Neural crest cell (in vitro differentiated cells): ENCODE data around the gene MAL. TPM values are rescaled to one million over a fixed set of nuclear protein-coding genes. Genes with fewer than 3 reads are reported as not detected.

Experiments used
- DNase-seq: peaks from one replicate; pipeline ENCODE4 v3.0.0; 2021; ENCODE audit warnings: low read depth, mixed read lengths, low spot score
- H3K27ac Mint-ChIP-seq: one replicate; pipeline ENCODE4 v1.8.0; 2021; ENCODE audit warnings: mild to moderate bottlenecking, mixed read lengths; ENCODE audit not compliant: unreplicated experiment
- H3K27me3 Mint-ChIP-seq: 2 replicates; pipeline ENCODE4 v1.8.0; 2021; ENCODE audit warnings: low read depth, mild to moderate bottlenecking, mixed read lengths
- H3K36me3 Mint-ChIP-seq: 2 replicates; pipeline ENCODE4 v1.8.0; 2021; ENCODE audit warnings: low read depth, mild to moderate bottlenecking, mixed read lengths
- H3K4me1 Mint-ChIP-seq: 2 replicates; pipeline ENCODE4 v1.8.0; 2021; ENCODE audit warnings: mixed read lengths
- H3K4me3 Mint-ChIP-seq: one replicate; pipeline ENCODE4 v1.8.0; 2021; ENCODE audit warnings: mild to moderate bottlenecking, mixed read lengths
- H3K9me3 Mint-ChIP-seq: 2 replicates; pipeline ENCODE4 v1.8.0; 2021; ENCODE audit warnings: mixed read lengths
- total RNA-seq: library from RNA; stranded (reverse); gene quantifications from 2 replicates; pipeline ENCODE4 v1.2.1, GENCODE V29; 2021
- TF ChIP-seq, protein P1 (sequence below): fragments of 200-600 bp; sonication (generic); conservative IDR thresholded peaks from 2 replicates; pipeline ENCODE4 v1.5.0; 2021; ENCODE audit warnings: antibody characterized with exemption, mild to moderate bottlenecking

MAL gene
- total RNA-seq, 1 donor from 2014 or later: 0.65 TPM

- no peaks in the 10 kb centered on the region for H3K36me3 Mint-ChIP-seq
- TF ChIP-seq, protein P1, sequence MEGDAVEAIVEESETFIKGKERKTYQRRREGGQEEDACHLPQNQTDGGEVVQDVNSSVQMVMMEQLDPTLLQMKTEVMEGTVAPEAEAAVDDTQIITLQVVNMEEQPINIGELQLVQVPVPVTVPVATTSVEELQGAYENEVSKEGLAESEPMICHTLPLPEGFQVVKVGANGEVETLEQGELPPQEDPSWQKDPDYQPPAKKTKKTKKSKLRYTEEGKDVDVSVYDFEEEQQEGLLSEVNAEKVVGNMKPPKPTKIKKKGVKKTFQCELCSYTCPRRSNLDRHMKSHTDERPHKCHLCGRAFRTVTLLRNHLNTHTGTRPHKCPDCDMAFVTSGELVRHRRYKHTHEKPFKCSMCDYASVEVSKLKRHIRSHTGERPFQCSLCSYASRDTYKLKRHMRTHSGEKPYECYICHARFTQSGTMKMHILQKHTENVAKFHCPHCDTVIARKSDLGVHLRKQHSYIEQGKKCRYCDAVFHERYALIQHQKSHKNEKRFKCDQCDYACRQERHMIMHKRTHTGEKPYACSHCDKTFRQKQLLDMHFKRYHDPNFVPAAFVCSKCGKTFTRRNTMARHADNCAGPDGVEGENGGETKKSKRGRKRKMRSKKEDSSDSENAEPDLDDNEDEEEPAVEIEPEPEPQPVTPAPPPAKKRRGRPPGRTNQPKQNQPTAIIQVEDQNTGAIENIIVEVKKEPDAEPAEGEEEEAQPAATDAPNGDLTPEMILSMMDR: no peak
- no peak overlapping the region for H3K4me3 Mint-ChIP-seq
- peaks cover 14% of the 10 kb centered on the region for H3K27me3 Mint-ChIP-seq
- peaks cover 17% of the 10 kb centered on the region for H3K4me1 Mint-ChIP-seq
- H3K27ac Mint-ChIP-seq: no peak overlapping the region
- H3K9me3 Mint-ChIP-seq: no peaks in the 10 kb centered on the region
- DNase-seq: no peak
Measured at GRCh38 chr2:94994914-94995552, 30.5 kb upstream of the MAL start.

DNA sequence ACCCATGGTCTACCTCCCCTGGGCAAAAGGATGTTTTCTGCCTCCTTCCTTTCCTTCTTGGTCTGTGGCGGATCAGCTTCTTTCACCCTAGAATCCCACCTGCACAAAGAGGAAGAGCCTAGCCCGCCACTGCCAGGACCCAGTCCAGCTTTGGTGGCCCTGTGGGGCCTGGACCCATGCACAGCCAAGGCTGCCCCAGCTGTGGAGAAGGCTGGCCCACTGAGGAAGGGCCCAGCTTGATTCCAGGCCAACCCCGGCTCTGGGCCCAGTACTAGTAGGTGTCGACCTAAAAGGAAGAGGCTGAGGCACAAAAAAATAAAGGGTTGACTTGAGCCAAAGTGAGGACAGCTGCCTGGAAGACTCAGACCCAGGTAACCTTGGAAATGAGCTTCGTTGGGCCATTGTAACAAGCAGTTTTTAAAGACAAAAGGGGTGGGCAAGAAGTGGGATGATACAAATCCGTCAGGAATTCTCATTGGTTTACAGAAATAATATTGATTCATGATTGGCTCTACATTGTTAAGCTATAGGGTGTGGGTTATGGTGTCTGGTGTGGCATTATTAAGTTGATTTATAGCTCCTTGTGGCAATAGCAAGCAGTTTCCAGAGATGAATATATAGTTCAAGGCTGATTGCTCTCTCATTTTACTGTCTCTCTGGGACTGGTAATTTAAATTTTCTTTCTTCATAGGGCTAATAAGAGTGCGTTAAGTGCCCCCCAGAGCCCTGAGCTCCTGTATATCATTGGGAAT lies 29.8 kb upstream of the MAL start:
- H3K36me3 Mint-ChIP-seq: no peaks in the 10 kb centered on the region
- TF ChIP-seq, protein P1: no peak
- H3K9me3 Mint-ChIP-seq: no peaks in the 10 kb centered on the region
- H3K27ac Mint-ChIP-seq: no peak overlapping the region
- peaks cover 17% of the 10 kb centered on the region for H3K4me1 Mint-ChIP-seq
- DNase-seq: no peak
- H3K27me3 Mint-ChIP-seq: peaks cover 10% of the 10 kb centered on the region
- no peak overlapping the region for H3K4me3 Mint-ChIP-seq

- TF ChIP-seq, protein P1: no peak
- H3K36me3 Mint-ChIP-seq: no peaks in the 10 kb centered on the region
- H3K9me3 Mint-ChIP-seq: no peaks in the 10 kb centered on the region
- peaks cover 10% of the 10 kb centered on the region for H3K27me3 Mint-ChIP-seq
- H3K27ac Mint-ChIP-seq: no peak overlapping the region
- no peak for DNase-seq
- no peak overlapping the region for H3K4me3 Mint-ChIP-seq
- peaks cover 17% of the 10 kb centered on the region for H3K4me1 Mint-ChIP-seq
Measured at GRCh38 chr2:94996305-94997100, 29.0 kb upstream of the MAL start.

- no peaks in the 10 kb centered on the region for H3K36me3 Mint-ChIP-seq
Measured at GRCh38 chr2:94997981-94998930, 27.3 kb upstream of the MAL start.

More at GRCh38 chr2:94997981-94998930, 27.3 kb upstream of the MAL start:
- TF ChIP-seq, protein P1: no peak
- Mint-ChIP-seq H3K4me1 (peaks cover 17% of the 10 kb centered on the region), H3K9me3 (no peaks in the 10 kb centered on the region), H3K4me3 (no peak overlapping the region), H3K27ac (no peak overlapping the region), H3K27me3 (peaks cover 10% of the 10 kb centered on the region)
- no peak for DNase-seq
